Measurements from ENCODE around the gene FAM13B.

FAM13B gene

GRCh38 chr5:137890845-137891244 lies 142.0 kb downstream of the FAM13B start:
- DNase-seq = no peak

DNA sequence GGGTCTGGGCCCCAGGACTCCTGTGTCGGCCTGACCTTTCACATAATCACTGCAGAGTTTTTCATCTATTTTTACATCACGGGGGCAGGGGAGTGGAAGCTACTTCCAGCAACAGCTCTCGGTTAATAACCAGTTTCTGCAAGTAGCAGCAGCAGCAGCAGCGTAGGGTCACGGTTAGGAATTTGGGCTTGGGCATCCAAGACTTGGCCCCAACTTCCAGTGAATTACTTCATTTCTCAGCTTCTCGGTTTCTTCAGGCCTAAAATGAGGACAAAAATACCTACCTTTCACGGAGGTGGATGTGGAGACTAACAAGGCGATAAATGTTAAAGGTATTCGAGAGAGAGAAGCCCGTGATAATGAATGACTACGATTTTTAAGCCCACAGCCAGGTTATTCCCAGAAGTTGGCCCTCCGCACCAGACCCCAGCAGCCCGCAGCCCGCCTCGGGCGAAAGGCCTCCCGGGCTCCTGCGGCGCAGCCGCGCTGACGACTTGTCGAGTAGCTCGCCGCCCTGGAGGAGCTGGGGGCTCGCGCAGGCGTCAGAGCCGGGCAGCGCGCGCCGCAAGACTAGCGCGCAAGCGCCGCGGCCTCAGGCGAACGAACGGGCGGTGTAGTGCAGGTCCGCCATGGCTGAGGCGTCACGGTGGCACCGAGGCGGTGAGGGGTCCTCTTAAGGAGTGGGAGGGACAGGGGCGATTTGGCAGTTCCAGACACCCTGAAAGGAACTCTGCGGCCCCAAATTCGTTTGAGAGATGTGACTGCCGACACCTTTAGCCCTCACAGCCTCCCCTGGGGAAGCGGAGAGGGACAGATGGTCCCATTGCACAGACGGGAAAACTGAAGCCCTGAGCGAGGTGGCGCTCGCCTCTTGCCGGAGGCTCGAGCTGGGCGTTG lies 143.8 kb downstream of the FAM13B start, which contains the start of gene PKD2L2:
PKD2L2 (plus strand) TSS at position 595 of the 897 bp plus-strand sequence; CDS start at position 630, 35 bp downstream.
- peak; percentile 87 to 94 (median 91) for DNase-seq

- no peak for DNase-seq
Observed at GRCh38 chr5:137888466-137888862, 144.4 kb downstream of the FAM13B start.
